ENCODE measurements around the gene KRTAP10-9. TPM values are rescaled to one million over a fixed set of nuclear protein-coding genes. Genes with fewer than 3 reads are reported as not detected.
A peak's percentile ranks its signal among the peaks of the same experiment; 100 is the strongest.
"Not testable (repeated sequence)": the region's sequence is repeated elsewhere in the genome, so short reads cannot be mapped to it uniquely, and the experiment has no call there.

KRTAP10-9 gene
- not detected for polyA plus RNA-seq (ENCODE audit: insufficient read length in 3 of 3)
- long read RNA-seq, donor 1, result 0 reads
- long read RNA-seq, donor 2, result 0 reads
- long read RNA-seq, donor 3, result 0 reads
- long read RNA-seq, donor 4, result 0 reads
- long read RNA-seq, donor 5, result 0 reads
- long read RNA-seq, donor 6, result 0 reads
- long read RNA-seq, donor 7, result 0 reads
- long read RNA-seq, donor 8, result 0 reads
- long read RNA-seq, donor 9, result 0 reads
- long read RNA-seq, donor 10, result 0 reads
- long read RNA-seq, donor 11, result 0 reads
- long read RNA-seq, donor 12, result 0 reads
- long read RNA-seq, donor 13, result 0 reads
- long read RNA-seq, donor 14, result 0 reads
- long read RNA-seq, donor 15, result 0 reads
- long read RNA-seq, donor 16, result 0 reads

GRCh38 chr21:44626673-44627143 is at the start of gene KRTAP10-9:
Gene KRTAP10-9, plus strand, starts transcription at chr21:44627093. Its CDS starts 79 bp downstream, at chr21:44627172.
- no peak for DNase-seq (ENCODE audit: extremely low read depth in 1 of 11, low read depth in 9 of 11, low spot score in 4 of 11)

GRCh38 chr21:44578371-44579055 is 48.4 kb upstream of the KRTAP10-9 start:
- DNase-seq (ENCODE audit: extremely low read depth in 1 of 11, low read depth in 9 of 11, low spot score in 4 of 11), result no peak

- no peak for DNase-seq (ENCODE audit: extremely low read depth in 1 of 11, low read depth in 9 of 11, low spot score in 4 of 11)
Observed at GRCh38 chr21:44579056-44579832, 47.6 kb upstream of the KRTAP10-9 start.

GRCh38 chr21:44579833-44580144 is 47.1 kb upstream of the KRTAP10-9 start:
- DNase-seq (ENCODE audit: extremely low read depth in 1 of 11, low read depth in 9 of 11, low spot score in 4 of 11), result no peak

- not testable (repeated sequence) for DNase-seq (ENCODE audit: extremely low read depth in 1 of 11, low read depth in 9 of 11, low spot score in 4 of 11)
Observed at GRCh38 chr21:44580231-44580821, 46.6 kb upstream of the KRTAP10-9 start, which contains the start of gene KRTAP10-5. Gene KRTAP10-5, minus strand, starts transcription at chr21:44580604. Its CDS starts 26 bp downstream, at chr21:44580578.

GRCh38 chr21:44581158-44581557 is 45.7 kb upstream of the KRTAP10-9 start:
- DNase-seq (ENCODE audit: extremely low read depth in 1 of 11, low read depth in 9 of 11, low spot score in 4 of 11), result no peak

- no peak for DNase-seq (ENCODE audit: extremely low read depth in 1 of 11, low read depth in 9 of 11, low spot score in 4 of 11)
Observed at GRCh38 chr21:44582055-44582454, 44.8 kb upstream of the KRTAP10-9 start.

GRCh38 chr21:44583089-44583799 is 43.6 kb upstream of the KRTAP10-9 start:
- DNase-seq (ENCODE audit: extremely low read depth in 1 of 11, low read depth in 9 of 11, low spot score in 4 of 11), result peak in 7 of 11 donors; percentile 12 to 34 (median 24)

- no peak for DNase-seq (ENCODE audit: extremely low read depth in 1 of 11, low read depth in 9 of 11, low spot score in 4 of 11)
Observed at GRCh38 chr21:44583800-44584147, 43.1 kb upstream of the KRTAP10-9 start.

- no peak for DNase-seq (ENCODE audit: extremely low read depth in 1 of 11, low read depth in 9 of 11, low spot score in 4 of 11)
Observed at GRCh38 chr21:44585892-44586291, 41.0 kb upstream of the KRTAP10-9 start.

GRCh38 chr21:44589094-44589493 is 37.8 kb upstream of the KRTAP10-9 start:
- DNase-seq (ENCODE audit: extremely low read depth in 1 of 11, low read depth in 9 of 11, low spot score in 4 of 11), result no peak

- DNase-seq (ENCODE audit: extremely low read depth in 1 of 11, low read depth in 9 of 11, low spot score in 4 of 11), result no peak
Observed at GRCh38 chr21:44589586-44590305, 37.1 kb upstream of the KRTAP10-9 start.

- DNase-seq (ENCODE audit: extremely low read depth in 1 of 11, low read depth in 9 of 11, low spot score in 4 of 11), result no peak
Observed at GRCh38 chr21:44590311-44590721, 36.6 kb upstream of the KRTAP10-9 start.

GRCh38 chr21:44590897-44591800 is 35.7 kb upstream of the KRTAP10-9 start:
- not testable (repeated sequence) for DNase-seq (ENCODE audit: extremely low read depth in 1 of 11, low read depth in 9 of 11, low spot score in 4 of 11)

- not testable (repeated sequence) for DNase-seq (ENCODE audit: extremely low read depth in 1 of 11, low read depth in 9 of 11, low spot score in 4 of 11)
Observed at GRCh38 chr21:44591801-44592130, 35.1 kb upstream of the KRTAP10-9 start.

- no peak for DNase-seq (ENCODE audit: extremely low read depth in 1 of 11, low read depth in 9 of 11, low spot score in 4 of 11)
Observed at GRCh38 chr21:44592446-44593311, 34.2 kb upstream of the KRTAP10-9 start, which contains the start of gene KRTAP10-6. Gene KRTAP10-6, minus strand, starts transcription at chr21:44592505. Its CDS starts 21 bp downstream, at chr21:44592484.
